HG03280 (cell line): Measurements from ENCODE around the gene VPREB1.
"Not testable (repeated sequence)": the region's sequence is repeated elsewhere in the genome, so short reads cannot be mapped to it uniquely, and the experiment has no call there.

Experiments used
- ATAC-seq: cut with Tn5 transposase; IDR thresholded peaks from one replicate; pipeline ENCODE4 v1.9.1; 2021; ENCODE audit warnings: mild to moderate bottlenecking, moderate library complexity; ENCODE audit not compliant: unreplicated experiment

The VPREB1 gene

DNA sequence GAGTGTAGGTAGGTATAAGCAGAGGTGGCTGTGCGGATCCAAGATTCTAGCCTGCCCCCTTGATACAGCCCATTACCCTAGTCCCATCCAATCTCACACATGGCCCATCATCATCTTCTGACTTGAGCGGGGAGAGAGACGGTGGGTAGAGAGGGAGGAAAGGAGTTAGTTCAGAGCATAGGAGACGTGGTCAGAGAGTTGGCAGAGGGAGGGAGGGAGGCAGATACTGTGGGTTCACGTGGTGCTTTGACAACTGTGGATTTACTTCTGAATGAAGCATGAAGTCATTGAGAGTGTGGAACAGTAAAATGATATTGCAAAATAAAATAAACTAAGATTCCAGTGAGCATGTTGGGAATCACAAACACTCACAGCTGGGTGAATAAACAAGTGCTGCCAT, 31.4 kb upstream of the VPREB1 start:
- no peak for ATAC-seq

DNA sequence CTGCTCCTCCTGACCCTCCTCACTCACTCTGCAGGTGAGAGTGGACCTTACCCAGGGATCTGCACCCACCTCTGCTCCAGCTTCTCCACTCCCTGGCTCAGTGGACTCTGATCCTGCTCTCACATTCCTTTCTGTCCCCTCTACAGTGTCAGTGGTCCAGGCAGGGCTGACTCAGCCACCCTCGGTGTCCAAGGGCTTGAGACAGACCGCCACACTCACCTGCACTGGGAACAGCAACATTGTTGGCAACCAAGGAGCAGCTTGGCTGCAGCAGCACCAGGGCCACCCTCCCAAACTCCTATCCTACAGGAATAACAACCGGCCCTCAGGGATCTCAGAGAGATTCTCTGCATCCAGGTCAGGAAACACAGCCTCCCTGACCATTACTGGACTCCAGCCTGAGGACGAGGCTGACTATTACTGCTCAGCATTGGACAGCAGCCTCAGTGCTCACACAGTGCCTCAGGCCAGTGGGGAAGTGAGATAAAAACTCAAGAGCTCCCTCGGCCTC, 29.7 kb upstream of the VPREB1 start:
- ATAC-seq: no peak

DNA sequence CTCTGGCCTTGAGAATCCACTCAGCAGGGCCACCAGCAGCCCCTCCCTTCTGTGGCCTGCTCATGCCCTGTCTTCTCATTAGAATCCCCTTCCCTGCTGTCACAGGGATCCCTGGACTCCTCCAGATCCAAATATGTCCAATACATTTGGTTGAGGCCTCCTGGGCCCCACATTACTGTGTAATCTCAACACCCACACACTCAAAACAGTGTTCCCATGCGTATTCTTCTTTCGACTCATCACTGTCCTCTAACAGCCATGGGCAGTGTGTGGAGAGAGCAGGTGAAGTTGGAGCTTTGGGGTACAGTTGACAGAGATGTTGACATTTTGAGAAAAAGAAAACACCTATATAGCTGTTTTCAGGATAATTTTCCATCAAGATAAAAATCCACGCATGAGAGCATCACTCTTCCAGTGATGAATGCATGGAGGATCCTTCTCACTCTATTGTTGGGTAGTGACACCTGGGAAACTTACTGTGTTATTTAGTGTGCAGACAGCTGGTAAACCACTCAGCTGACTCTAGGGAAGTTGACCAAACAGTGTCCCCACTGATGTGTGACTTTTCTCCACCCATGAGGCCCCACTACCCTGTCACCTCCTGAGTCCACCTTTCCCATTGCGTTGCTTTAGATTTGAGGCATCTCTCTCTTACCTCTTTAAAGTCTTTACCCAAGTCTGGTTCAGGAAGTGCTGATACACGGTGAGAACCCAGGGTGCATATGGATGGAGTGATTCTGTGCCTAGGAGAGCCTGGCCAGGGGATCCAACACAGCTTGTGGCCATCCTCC, 28.7 kb upstream of the VPREB1 start:
- no peak for ATAC-seq

DNA sequence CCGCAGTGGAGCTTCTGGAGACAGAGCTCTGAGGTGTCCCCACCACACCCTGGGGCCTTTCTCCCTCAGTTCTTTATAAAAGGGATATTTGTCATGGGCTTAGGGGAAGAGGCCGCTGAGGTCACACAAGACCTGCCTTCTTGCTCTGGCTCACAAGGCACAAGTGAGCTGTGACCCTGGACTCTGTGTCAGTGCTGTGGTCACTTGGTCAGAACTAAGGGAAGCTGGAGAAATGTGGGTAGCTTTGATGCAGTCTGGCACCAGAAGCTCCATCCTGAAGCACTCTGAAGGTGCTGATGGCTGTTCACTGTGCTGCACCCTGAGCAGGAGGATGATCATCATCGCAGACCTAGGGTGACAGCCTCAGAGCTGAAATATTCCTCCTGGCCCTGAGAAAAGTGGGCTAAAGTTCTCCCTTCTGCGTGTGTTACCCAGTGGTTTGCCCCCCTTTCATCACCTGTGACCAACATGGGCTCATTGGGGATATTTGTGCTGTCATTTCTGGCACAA, 28.1 kb upstream of the VPREB1 start:
- ATAC-seq: no peak

DNA sequence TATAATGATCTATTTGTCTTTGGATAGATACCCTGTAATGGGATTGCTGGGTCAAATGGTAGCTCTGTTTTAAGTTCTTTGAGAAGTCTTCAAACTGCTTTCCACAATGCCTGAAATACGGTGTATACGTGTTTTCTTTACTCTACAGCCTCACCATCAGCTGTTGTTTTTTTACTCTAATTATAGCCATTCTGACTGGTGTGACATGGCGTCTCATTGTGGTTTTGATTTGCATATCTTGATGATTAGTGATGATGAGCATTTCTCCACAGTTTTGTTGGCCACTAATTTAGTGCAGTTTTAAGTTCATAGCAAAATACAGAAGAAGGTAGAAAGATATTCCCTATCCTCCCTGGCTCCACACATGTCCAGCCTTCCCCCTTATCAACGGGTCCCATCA, 26.3 kb upstream of the VPREB1 start:
- no peak for ATAC-seq

DNA sequence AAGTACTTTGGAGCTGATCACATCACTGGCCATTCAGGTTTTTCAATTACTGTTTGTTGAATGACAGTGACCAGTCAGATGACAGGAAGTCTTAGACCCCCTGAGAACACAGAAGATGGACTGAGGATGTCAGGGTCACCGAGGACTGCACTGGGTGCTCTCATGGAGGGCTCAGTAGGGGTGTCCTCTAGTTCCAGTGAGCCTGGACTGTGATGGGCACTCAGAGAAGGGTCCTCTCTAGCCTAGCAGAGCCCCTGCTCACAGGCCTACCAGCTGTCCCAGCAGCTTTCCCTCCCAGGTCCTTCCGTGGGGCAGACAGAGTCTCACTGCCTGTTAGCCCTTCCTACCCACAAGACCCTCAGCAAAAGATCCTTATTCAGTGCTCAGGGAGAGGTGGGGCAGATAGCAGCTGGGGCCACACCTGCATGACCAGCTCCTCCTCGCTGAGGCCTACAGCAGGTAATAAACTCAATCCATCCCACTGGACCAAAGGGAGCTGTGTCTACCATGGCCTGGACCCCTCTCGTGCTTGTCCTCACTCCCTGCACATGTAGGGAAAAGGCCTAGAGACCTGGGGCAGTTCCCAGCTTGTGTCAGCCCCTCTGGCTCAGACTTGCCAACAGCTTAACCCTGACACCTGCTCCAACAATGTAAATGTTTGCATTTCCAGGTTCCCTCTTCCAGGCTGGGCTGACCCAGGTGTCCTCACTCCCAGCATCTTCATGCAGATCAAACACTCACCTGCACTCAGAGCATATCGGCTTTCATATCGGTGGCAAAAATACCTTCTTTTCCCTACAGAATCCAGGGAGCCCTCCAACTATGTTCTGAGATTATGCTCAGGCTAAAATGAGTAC, 25.2 kb upstream of the VPREB1 start:
- no peak for ATAC-seq

DNA sequence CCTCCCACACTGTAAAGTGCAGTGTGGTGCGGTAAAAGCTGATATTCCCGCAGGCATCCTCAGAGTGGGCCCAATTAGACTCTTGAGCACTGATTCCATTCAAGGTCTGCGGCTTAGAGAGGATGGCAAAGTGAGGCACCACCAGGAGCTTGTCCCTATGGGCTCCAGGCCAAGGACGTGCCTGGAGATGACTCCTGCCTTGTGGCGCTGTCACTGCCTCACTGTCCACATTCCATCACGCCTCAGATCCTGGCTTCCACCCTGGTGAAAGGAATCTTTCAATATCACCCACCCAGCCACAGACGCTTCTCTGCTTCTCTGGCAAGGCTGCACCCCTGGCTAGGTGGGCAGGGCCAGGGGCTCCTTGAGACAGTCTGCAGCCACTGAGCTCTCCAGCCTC, 23.5 kb upstream of the VPREB1 start:
- ATAC-seq: not testable (repeated sequence)

DNA sequence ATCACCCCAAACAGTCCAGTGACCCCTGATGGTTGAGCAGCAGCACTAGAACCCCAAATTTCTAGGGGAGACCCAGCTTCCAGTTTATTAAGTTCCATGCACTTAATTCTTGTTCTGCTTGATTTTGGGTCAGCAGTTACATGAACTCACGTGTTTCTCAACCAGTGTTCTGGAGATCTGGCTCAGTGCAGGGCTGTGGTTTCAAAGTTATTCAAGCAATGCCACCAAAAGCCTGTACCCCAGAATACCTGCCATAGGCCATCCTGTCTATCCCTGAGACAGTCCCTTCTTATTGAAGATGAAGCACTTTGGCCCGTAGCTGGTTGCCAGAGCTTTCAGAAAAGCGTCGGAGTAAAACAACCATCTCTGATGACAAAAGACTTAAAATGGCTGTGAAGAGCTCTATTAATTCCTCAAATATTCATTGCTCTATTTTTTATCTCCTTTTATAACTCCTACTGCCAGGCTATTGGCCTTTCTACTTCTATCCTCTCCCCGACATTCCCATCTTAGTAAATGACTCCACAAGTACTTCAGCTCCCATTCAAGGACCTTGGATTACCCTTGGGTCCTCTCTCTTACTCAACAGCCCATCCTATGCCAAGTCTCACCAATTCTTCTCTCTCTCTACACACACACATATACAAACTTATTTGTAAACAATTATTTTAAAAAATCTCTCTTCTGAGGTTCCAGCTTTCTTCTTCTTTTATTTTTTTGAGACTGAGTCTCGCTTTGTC, 18.0 kb upstream of the VPREB1 start:
- no peak for ATAC-seq

DNA sequence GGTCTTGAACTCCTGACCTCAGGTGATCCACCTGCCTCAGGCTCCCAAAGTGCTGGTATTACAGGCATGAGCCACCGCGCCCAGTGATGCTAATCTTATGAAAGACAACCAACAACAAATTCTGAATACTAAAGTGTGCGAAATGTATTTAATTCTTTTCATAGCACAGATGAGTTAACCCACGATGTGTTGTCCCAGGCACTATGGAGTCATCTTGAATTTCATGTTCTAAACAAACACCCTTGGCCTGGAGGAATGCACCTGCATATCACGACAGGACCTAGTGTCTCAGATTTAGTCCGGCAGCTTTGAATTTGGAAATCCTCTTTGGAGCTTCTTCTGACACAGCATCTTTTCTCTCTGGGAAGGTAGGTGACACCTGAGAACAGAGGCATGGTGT, 16.2 kb upstream of the VPREB1 start:
- no peak for ATAC-seq

DNA sequence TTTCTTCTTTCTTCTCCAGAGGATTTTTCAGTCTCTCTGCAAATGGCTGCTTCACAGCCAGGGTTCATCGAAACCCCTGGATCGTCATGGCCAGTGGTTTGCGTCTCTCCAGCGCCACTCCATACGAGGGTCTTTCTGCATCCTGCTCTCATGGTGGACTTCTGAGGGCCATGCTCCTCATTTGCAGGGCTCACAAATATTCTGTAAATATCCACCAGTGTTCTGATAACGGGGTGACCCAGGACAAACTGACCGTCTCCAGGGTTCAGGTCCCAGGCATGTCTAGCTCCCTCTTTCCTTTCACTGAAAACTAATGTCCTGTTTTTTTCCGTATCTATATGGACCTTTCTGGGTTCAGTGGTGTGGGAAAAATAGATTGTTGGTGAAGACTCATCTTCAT, 15.7 kb upstream of the VPREB1 start:
- ATAC-seq: no peak

DNA sequence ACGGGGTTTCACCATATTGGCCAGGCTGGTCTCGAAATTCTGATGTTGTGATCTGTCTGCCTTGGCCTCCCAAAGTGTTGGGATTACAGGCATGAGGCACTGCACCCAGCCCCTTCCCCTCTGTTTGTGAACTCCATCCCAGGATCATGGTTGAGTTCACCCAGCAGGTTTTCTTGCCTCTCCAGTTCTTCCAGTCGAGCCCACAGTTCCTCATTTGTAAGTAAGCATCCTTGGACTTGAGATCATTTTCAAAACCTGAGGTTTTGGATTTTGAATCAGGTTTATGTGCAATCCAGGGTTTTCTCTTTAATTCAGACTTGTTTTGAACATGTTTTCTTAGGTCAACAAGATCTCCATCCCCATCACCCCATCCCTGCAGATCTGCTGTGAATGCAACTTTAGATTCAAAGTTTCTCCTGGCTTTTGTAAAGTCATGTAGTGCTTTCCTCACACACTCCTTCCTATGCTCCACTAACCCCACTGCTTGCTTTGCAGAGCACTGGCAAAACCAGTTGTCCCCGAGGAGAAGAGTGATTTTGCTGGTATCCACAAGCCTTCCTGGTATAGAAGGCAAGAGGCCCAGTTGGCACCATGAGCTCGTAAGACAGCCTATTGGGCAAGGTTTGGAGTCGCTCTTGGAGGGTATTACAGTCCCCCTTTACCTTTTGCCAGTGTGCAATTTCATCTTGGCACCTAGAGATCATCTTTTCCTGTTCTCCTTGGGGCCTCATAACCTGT, 14.7 kb upstream of the VPREB1 start:
- no peak for ATAC-seq

DNA sequence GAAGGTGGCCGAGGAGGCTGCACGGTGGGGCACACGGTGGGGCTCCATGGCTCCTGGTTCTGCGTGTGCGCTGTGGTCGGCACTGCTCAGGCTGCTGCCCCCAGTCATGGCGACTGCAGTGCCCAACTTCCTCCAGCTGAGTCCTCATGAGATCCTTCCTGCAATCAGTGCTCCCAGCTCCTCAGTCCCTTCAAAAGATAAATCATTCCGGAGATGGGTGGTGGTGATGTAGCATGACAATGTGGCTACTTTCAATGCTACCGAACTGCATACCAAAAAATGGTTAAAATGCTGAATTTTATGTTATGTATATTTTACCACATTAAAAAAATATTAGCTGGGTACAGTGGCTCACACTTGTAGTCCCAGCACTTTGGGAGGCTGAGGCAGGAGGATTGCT, 14.1 kb upstream of the VPREB1 start:
- no peak for ATAC-seq

DNA sequence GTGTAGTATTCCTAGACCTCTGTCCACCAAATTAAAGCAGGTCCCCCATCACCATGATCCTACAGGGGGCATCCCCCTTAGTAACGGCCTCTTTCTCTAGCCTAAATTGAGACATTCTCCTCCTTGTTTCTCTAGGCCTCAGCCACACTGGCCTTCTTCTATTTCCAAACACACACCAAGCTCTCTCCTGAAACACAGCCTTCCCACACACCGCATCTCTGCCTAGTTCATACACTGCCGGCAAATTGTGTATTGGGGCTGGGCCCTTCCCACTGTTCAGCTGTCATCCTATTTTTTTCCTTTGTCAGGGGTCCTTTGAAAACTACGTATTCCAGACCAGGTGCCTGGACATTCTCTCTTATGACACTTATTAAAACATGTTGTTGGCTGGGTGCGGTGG, 11.5 kb upstream of the VPREB1 start:
- ATAC-seq: no peak

DNA sequence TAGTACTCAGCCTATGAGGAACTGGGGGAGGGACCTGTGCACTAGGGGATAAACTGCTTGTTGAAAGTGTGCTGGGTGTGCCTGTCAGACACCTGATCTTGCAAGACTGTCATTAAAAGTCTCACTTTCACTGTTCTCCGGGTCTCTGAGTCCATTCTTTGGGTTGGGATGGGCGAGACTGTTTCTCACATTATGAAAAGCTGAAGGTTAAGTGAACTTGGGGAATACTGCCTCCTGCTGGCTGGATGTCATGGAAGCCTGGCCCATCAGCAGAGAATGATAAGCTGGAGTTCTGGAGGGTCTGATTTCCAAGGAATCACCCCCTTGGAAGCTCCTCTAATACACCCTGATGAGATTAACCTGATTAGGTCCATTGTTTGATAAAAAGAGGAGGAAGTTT, 9.0 kb upstream of the VPREB1 start:
- ATAC-seq: no peak

DNA sequence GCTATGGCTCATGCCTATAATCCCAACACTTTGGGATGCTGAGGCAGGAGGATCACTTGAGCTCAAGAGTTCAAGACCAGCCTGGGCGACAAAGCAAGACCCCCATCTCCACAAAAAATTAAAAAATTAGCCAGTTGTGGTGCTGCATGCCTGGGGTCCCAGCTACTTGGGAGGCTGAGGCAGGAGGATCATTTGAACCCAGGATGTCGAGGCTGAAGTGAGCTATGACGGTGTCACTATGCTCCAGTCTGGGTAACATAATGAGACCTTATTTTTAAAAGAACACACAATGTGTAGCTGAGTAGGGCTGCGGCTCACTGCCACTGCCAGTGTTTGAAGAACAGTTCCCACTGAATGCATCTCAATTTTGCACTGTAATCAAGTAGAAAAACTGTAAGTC, 7.1 kb upstream of the VPREB1 start:
- no peak for ATAC-seq

DNA sequence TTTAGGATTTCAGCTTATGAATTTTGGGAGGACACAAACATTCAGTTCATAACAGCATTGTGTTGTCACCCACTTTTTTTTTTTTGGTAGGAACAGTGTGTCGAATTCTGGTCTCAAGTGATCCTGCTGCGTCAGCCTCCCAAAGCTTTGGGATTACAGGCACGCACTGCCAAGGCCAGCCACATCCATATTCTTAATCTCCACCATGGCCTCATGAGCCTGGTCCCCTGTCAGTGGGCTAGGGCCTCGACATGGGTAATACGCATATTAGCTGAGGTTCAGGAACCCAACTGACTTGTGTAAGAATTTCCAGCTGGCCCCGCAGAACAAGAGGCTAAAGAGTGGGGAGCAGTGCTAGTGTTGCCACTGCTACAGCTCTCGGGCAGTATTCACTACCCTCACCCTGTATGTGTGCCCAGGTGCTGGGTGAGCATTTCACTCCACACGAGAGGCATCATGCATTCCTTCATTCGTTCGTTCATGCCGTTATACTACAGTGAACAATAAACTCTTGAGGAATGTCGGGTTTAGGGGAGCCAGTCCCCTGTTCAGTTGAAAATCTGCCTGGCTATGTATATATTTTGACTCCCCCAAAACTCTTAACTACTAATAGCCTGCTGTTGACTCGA, 5.2 kb upstream of the VPREB1 start:
- no peak for ATAC-seq

DNA sequence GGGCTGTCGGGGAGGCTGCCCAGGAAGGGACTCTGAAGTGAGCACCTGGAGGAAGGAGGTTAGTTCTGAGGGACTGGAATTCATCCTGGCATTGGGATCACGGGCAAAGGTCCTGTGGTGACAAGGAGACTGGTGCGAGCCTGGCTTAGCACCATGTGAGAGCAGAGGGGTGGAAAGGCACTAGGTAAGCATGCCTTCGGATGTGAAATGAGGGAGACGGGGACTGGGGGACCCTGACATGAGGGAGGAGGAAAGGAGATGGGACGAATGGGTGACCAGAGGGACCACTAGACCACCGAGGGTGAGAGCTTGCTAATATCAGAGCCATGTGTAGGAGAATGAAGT, 3.1 kb upstream of the VPREB1 start:
- ATAC-seq: no peak

DNA sequence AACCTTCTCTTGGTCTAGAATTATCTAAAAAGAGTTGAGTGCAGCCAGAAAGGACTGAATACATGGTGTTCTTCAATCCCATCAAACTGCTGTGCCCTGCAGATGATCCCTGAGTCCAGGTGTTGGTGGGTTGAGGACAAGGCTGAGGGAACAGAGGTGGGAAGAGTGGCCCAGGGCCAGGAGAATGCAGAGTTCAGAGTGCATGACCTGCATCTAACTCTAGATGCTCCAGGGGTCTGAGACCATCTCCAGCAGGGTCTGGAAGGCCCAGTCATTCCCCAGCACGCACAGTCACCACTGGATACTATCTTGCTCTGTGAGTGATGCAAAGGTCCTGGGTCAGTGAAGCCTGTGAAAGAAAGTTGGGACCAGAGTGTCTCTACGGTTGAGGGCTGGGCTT, 2.1 kb upstream of the VPREB1 start:
- ATAC-seq: no peak

DNA sequence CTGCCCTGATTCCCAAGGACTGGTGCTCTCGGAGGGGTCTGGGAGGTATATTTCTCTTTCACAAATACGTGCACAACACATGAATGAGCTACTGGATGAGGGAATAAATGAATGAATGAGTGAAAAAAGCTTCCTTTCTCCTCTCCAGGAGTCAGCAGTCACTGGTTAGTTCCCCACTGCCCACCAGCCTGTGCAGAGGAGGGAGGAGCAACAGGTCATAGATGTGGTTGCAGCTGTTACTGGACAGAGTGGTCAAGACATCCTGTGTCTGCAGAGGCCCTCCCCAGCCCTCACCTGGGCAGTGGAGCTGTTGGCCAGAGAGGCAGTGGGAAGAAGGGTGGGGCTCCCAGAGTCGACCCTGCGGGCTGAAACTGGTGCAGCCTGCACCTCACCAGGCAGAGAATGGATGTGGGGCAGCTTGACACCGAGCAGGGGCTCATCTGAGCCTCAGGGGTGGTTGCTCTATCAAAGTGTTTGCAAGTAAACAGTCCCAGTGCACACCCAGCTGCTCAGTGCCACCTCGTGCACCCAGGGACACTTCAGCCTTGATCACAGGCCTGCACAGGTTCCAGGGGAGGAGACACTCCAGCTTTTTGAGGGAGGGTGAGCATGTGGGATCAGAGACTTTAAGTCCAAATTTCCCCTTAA, 1.4 kb upstream of the VPREB1 start:
- ATAC-seq: no peak
